NCI-H1436 treated with DMSO at 0.1 percent for 48 hours (cell line): Measurements from ENCODE around the gene MED13.

ENCODE experiments used
- DNase-seq: peaks from one replicate; lab custom pipeline; 2025; lab: John Stamatoyannopoulos, UW

The MED13 gene

GRCh38 chr17:62064791-62065563 is at the start of gene MED13:
Gene MED13, minus strand, starts transcription at chr17:62065278. Its CDS starts 73 bp downstream, at chr17:62065205.
- DNase-seq, result no peak

GRCh38 chr17:62112229-62112628 is 47.2 kb upstream of the MED13 start:
- DNase-seq, result no peak

GRCh38 chr17:62111562-62112171 is 46.6 kb upstream of the MED13 start:
- no peak for DNase-seq

- DNase-seq, result no peak
Measured at GRCh38 chr17:62110923-62111484, 45.9 kb upstream of the MED13 start.

- DNase-seq, result no peak
Measured at GRCh38 chr17:62109924-62110323, 44.8 kb upstream of the MED13 start.

GRCh38 chr17:62109378-62109902 is 44.4 kb upstream of the MED13 start:
- DNase-seq, result peak; percentile 89

GRCh38 chr17:62105861-62106260 is 40.8 kb upstream of the MED13 start:
- DNase-seq, result no peak

GRCh38 chr17:62105357-62105756 is 40.3 kb upstream of the MED13 start:
- no peak for DNase-seq

- DNase-seq, result no peak
Measured at GRCh38 chr17:62101515-62101914, 36.4 kb upstream of the MED13 start.

GRCh38 chr17:62101090-62101489 is 36.0 kb upstream of the MED13 start:
- no peak for DNase-seq

GRCh38 chr17:62100055-62100454 is 35.0 kb upstream of the MED13 start:
- DNase-seq, result no peak

- no peak for DNase-seq
Measured at GRCh38 chr17:62099532-62099931, 34.5 kb upstream of the MED13 start.

- DNase-seq, result no peak
Measured at GRCh38 chr17:62098623-62099231, 33.6 kb upstream of the MED13 start.

GRCh38 chr17:62096401-62096670 is 31.3 kb upstream of the MED13 start:
- DNase-seq, result no peak

- no peak for DNase-seq
Measured at GRCh38 chr17:62094175-62094574, 29.1 kb upstream of the MED13 start.

- DNase-seq, result no peak
Measured at GRCh38 chr17:62093188-62094155, 28.4 kb upstream of the MED13 start.

GRCh38 chr17:62092784-62093183 is 27.7 kb upstream of the MED13 start:
- DNase-seq, result no peak

- DNase-seq, result no peak
Measured at GRCh38 chr17:62091804-62092203, 26.7 kb upstream of the MED13 start.

GRCh38 chr17:62090868-62091267 is 25.8 kb upstream of the MED13 start:
- DNase-seq, result no peak

GRCh38 chr17:62090021-62090824 is 25.1 kb upstream of the MED13 start:
- no peak for DNase-seq

GRCh38 chr17:62089334-62089733 is 24.3 kb upstream of the MED13 start:
- no peak for DNase-seq
